Activated T-helper 1 cell treated with anti-CD3 and anti-CD28 coated beads, Interleukin-12 subunit alpha, Interleukin-12 subunit beta, Interleukin-2, Interleukin-4 antibody, amounts not matched to agents 30 ng/mL and 10 ng/mL and 1 ng/mL, durations not matched to agents 14 hours and 24 hours and 36 hours (primary cell): Measurements from ENCODE around the gene RSPO4. TPM values are rescaled to one million over a fixed set of nuclear protein-coding genes. Genes with fewer than 3 reads are reported as not detected.

Experiments
- DNase-seq: peaks from one replicate; pipeline ENCODE4 v3.0.0; 2021; ENCODE audit warnings: low spot score
- H3K27ac Mint-ChIP-seq: one replicate; pipeline ENCODE4 v1.8.0; 2021; ENCODE audit warnings: mild to moderate bottlenecking, mixed read lengths
- H3K27me3 Mint-ChIP-seq: one replicate; pipeline ENCODE4 v1.8.0; 2022; ENCODE audit warnings: mild to moderate bottlenecking, moderate library complexity, mixed read lengths; ENCODE audit not compliant: insufficient read depth
- H3K36me3 Mint-ChIP-seq: one replicate; pipeline ENCODE4 v1.8.0; 2021; ENCODE audit warnings: low read depth, mixed read lengths
- H3K4me1 Mint-ChIP-seq: one replicate; pipeline ENCODE4 v1.8.0; 2021; ENCODE audit warnings: low read depth, mixed read lengths
- H3K4me3 Mint-ChIP-seq: one replicate; pipeline ENCODE4 v1.8.0; 2021; ENCODE audit warnings: mild to moderate bottlenecking, moderate library complexity, mixed read lengths
- H3K9me3 Mint-ChIP-seq: one replicate; pipeline ENCODE4 v1.8.0; 2021; ENCODE audit warnings: mixed read lengths
- intact Hi-C: fragments of 100-400 bp; cut with micrococcal nuclease; formaldehyde crosslinking; loops from one replicate; pipeline ENCODE4 v1.15.1; 2024
- total RNA-seq: library from RNA; stranded (reverse); gene quantifications from 2 replicates; pipeline ENCODE4 v1.2.3, GENCODE V29; 2022

RSPO4 gene
- total RNA-seq, 1 donor from 2014 or later: not detected

GRCh38 chr20:917416-917815, 84.7 kb downstream of the RSPO4 start:
- H3K27me3 Mint-ChIP-seq: peaks cover 13% of the 10 kb centered on the region
- H3K27ac Mint-ChIP-seq: no peak overlapping the region
- intact Hi-C loops: no loop called here
- DNase-seq: no peak
- no peaks in the 10 kb centered on the region for H3K36me3 Mint-ChIP-seq
- no peaks in the 10 kb centered on the region for H3K4me1 Mint-ChIP-seq
- no peak overlapping the region for H3K4me3 Mint-ChIP-seq
- H3K9me3 Mint-ChIP-seq: no peaks in the 10 kb centered on the region

- intact Hi-C loops: no loop called here
- Mint-ChIP-seq H3K9me3 (no peaks in the 10 kb centered on the region), H3K27me3 (peaks cover 12% of the 10 kb centered on the region), H3K4me3 (no peak overlapping the region), H3K4me1 (no peaks in the 10 kb centered on the region), H3K36me3 (no peaks in the 10 kb centered on the region), H3K27ac (no peak overlapping the region)
- DNase-seq: no peak
Observed at GRCh38 chr20:916825-917224, 85.3 kb downstream of the RSPO4 start.

- no peaks in the 10 kb centered on the region for H3K36me3 Mint-ChIP-seq
- H3K27ac Mint-ChIP-seq: no peak within 1 kb of the TSS
- no peaks in the 10 kb centered on the region for H3K9me3 Mint-ChIP-seq
- H3K4me1 Mint-ChIP-seq: no peaks in the 10 kb centered on the region
- peaks cover 8% of the 10 kb centered on the region for H3K27me3 Mint-ChIP-seq
- intact Hi-C loops: no loop called here
- H3K4me3 Mint-ChIP-seq: no peak within 1 kb of the TSS
- DNase-seq: no peak
Observed at GRCh38 chr20:916125-916799, 85.8 kb downstream of the RSPO4 start, which contains the start of gene ANGPT4. Gene ANGPT4, minus strand, starts transcription at chr20:916334. Its CDS starts 120 bp downstream, at chr20:916214.

GRCh38 chr20:914727-915498, 87.2 kb downstream of the RSPO4 start:
- intact Hi-C loops: no loop called here
- no peaks in the 10 kb centered on the region for H3K9me3 Mint-ChIP-seq
- H3K4me1 Mint-ChIP-seq: no peaks in the 10 kb centered on the region
- no peak for DNase-seq
- H3K27ac Mint-ChIP-seq: no peak overlapping the region
- H3K27me3 Mint-ChIP-seq: peaks cover 8% of the 10 kb centered on the region
- no peak overlapping the region for H3K4me3 Mint-ChIP-seq
- no peaks in the 10 kb centered on the region for H3K36me3 Mint-ChIP-seq

GRCh38 chr20:913306-913849, 88.7 kb downstream of the RSPO4 start:
- intact Hi-C loops: no loop called here
- no peak for DNase-seq
- Mint-ChIP-seq H3K27me3 (peaks cover 8% of the 10 kb centered on the region), H3K4me3 (no peak overlapping the region), H3K36me3 (no peaks in the 10 kb centered on the region), H3K4me1 (no peaks in the 10 kb centered on the region), H3K27ac (no peak overlapping the region), H3K9me3 (no peaks in the 10 kb centered on the region)

GRCh38 chr20:911882-912600, 90.1 kb downstream of the RSPO4 start:
- intact Hi-C loops: no loop called here
- no peak overlapping the region for H3K27ac Mint-ChIP-seq
- no peak for DNase-seq

GRCh38 chr20:910870-911770, 91.0 kb downstream of the RSPO4 start:
- no peak overlapping the region for H3K27ac Mint-ChIP-seq
- no peak overlapping the region for H3K4me3 Mint-ChIP-seq
- no peaks in the 10 kb centered on the region for H3K36me3 Mint-ChIP-seq
- intact Hi-C loops: no loop called here
- H3K9me3 Mint-ChIP-seq: no peaks in the 10 kb centered on the region
- no peaks in the 10 kb centered on the region for H3K4me1 Mint-ChIP-seq
- no peak for DNase-seq
- peaks cover 6% of the 10 kb centered on the region for H3K27me3 Mint-ChIP-seq

More at GRCh38 chr20:911882-912600, 90.1 kb downstream of the RSPO4 start:
- no peaks in the 10 kb centered on the region for H3K9me3 Mint-ChIP-seq
- no peak overlapping the region for H3K4me3 Mint-ChIP-seq
- H3K27me3 Mint-ChIP-seq: peaks cover 8% of the 10 kb centered on the region
- no peaks in the 10 kb centered on the region for H3K36me3 Mint-ChIP-seq
- no peaks in the 10 kb centered on the region for H3K4me1 Mint-ChIP-seq

GRCh38 chr20:910132-910869, 91.8 kb downstream of the RSPO4 start:
- H3K36me3 Mint-ChIP-seq: no peaks in the 10 kb centered on the region
- H3K4me1 Mint-ChIP-seq: peaks cover under 1% of the 10 kb centered on the region
- peaks cover 6% of the 10 kb centered on the region for H3K27me3 Mint-ChIP-seq
- H3K4me3 Mint-ChIP-seq: no peak overlapping the region
- H3K9me3 Mint-ChIP-seq: no peaks in the 10 kb centered on the region
- DNase-seq: no peak
- intact Hi-C loops: no loop called here
- H3K27ac Mint-ChIP-seq: no peak overlapping the region

GRCh38 chr20:909641-910040, 92.5 kb downstream of the RSPO4 start:
- Mint-ChIP-seq H3K36me3 (no peaks in the 10 kb centered on the region), H3K27me3 (peaks cover 6% of the 10 kb centered on the region), H3K4me1 (peaks cover 6% of the 10 kb centered on the region), H3K9me3 (no peaks in the 10 kb centered on the region), H3K27ac (no peak overlapping the region), H3K4me3 (no peak overlapping the region)
- intact Hi-C loops: no loop called here
- no peak for DNase-seq
